ENCODE measurements around the gene PLA2G12B.

PLA2G12B gene

DNA sequence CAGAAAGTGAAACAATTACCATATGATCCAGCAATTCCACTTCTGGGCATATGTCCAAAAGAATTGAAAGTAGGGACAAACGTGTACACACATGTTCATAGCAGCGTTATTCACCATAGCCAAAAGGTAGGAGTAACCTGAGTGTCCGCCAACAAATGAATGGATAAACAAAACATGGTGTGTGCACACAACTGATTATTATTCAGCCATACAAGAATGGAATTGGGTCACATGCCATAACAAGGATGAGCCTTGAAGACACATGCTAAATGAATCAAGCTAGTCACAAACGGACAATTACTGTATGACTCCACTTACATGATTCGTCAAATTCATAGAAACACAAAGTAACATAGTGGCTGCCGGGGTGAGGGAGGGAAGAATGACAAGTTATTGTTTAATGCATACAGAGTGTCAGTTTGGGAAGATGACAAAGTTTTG is 65.2 kb downstream of the PLA2G12B start:
- peak; percentile 17 for DNase-seq (ENCODE audit: low read depth)
- TF ChIP-seq, protein P1, sequence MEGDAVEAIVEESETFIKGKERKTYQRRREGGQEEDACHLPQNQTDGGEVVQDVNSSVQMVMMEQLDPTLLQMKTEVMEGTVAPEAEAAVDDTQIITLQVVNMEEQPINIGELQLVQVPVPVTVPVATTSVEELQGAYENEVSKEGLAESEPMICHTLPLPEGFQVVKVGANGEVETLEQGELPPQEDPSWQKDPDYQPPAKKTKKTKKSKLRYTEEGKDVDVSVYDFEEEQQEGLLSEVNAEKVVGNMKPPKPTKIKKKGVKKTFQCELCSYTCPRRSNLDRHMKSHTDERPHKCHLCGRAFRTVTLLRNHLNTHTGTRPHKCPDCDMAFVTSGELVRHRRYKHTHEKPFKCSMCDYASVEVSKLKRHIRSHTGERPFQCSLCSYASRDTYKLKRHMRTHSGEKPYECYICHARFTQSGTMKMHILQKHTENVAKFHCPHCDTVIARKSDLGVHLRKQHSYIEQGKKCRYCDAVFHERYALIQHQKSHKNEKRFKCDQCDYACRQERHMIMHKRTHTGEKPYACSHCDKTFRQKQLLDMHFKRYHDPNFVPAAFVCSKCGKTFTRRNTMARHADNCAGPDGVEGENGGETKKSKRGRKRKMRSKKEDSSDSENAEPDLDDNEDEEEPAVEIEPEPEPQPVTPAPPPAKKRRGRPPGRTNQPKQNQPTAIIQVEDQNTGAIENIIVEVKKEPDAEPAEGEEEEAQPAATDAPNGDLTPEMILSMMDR (conservative IDR thresholded peaks at IDR 0.05; ENCODE audit: low read length): no peak

DNA sequence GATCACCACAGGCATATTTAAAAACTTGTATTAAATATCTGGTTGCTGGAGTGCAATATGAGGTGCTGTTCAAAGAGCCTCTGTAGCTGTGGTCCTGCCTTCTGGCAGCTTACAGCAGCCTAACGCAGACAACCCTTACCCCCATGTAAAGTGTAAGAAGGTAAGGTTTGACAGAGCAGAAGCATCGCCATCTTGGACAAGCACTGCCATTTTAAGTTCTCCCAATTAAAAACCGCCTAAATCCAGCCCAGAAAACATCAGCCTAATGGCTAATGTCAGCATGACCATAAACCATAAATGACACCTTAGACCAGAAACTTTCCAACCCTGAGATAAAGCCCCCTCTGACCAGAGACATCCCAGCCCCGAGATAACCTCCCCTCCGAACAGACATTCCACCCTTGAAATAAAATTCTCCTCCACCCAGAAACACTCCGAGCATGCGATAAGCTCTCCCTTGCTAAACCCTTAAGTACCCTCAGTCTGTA is 66.4 kb downstream of the PLA2G12B start:
- no peak for DNase-seq (ENCODE audit: low read depth)
- TF ChIP-seq, protein P1 (conservative IDR thresholded peaks at IDR 0.05; ENCODE audit: low read length): no peak
- no peak overlapping the region for H3K4me3 ChIP-seq (ENCODE audit: low read length)

More for the DNA sequence above, 65.2 kb downstream of the PLA2G12B start:
- no peak overlapping the region for H3K4me3 ChIP-seq (ENCODE audit: low read length)

DNA sequence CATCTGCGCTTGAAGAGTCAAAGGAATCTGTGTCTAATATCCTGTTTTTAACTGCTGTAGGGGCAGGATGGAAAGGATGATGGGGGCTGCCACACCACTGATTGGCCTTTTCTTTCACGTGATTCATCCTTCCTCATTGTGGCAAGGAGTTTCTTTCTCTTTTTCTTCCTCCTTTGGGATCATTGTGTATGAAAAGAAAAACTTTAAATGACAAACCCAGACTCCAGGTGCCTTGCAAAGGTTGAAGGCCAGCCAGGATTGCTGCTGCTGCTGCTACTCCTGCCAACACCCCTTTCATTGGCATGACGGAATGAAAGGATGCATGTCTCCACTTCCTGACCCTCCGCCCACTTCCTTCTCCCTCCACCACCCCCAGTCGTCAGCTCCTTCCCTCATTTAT is 67.6 kb downstream of the PLA2G12B start:
- no peak for DNase-seq (ENCODE audit: low read depth)
- no peak overlapping the region for H3K4me3 ChIP-seq (ENCODE audit: low read length)
- TF ChIP-seq, protein P1 (conservative IDR thresholded peaks at IDR 0.05; ENCODE audit: low read length): no peak

DNA sequence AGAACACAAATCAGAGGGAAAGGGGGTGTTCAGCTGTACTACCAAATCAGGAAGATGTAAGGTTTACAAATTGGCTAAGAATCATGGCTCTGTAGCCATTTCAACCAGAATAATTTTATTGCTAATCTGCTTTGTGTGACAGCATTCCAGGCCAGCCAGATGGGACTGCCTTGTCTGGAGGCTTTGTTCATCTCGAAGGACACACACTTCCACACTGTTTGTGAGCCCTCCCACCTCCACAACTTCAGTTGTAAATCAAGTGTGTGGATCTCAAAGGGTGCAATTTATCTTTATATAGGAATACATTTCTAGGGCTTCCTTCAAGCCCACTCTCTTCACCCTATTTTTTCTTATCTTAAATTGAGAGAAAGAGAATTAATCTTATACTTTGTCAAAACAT is 68.0 kb downstream of the PLA2G12B start:
- DNase-seq (ENCODE audit: low read depth): no peak
- H3K4me3 ChIP-seq (ENCODE audit: low read length): no peak overlapping the region
- TF ChIP-seq, protein P1 (conservative IDR thresholded peaks at IDR 0.05; ENCODE audit: low read length): no peak

DNA sequence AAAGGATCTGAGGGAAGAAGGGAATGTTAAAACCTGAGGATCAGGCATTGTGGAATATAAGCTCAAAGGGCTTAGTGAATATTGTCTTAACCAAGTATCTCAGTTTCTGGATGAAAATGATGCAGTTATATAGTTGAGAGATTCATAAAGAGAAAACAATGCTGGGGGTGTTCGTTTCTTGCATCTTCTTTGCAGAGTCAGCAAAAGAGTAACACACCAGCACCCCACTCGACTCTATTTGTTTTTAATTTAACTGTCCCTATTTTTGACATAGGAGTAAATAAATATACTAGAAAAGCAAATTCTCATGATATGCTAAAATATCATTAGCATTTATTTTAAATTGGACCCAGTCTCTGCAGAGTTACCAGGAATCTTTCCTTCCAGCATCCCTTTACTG is 68.7 kb downstream of the PLA2G12B start:
- DNase-seq (ENCODE audit: low read depth): no peak
- TF ChIP-seq, protein P1 (conservative IDR thresholded peaks at IDR 0.05; ENCODE audit: low read length): no peak
- H3K4me3 ChIP-seq (ENCODE audit: low read length): no peak overlapping the region

Measured in AG10803 (cell line).